ENCODE measurements around the gene SVIL.
"Not testable (repeated sequence)": the region's sequence is repeated elsewhere in the genome, so short reads cannot be mapped to it uniquely, and the experiment has no call there.

SVIL gene

DNA sequence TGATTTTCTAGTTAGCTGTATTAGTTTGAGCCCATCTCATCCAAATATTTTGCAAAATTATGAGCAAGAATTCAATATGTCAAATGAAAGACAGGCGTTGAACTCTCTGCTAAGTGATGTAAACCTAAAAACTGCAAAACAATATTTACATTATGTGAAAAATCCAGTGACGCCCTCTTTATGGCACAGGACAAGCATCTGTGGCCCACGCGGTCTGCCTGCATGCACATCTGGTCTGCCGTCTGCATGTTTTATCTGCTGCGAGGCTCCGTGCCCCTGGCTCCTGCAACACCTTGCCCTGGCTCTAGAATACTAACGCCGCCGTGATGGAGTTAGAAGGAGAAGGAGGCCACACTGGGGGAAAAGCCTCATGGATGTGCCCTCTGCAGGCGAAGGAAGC, 142.0 kb downstream of the SVIL start:
- no peak overlapping the region for H3K4me3 ChIP-seq (ENCODE audit: low read depth in 1 of 2, low read length in 1 of 2)
- peaks cover 98% of the 10 kb centered on the region for H3K36me3 ChIP-seq
- no peaks in the 10 kb centered on the region for H3K27me3 ChIP-seq
- H3K4me1 ChIP-seq (ENCODE audit: control insufficient read depth in 1 of 2, insufficient read depth in 1 of 2, low read depth in 1 of 2, low read length in 1 of 2) = no peaks in the 10 kb centered on the region
- TF ChIP-seq, protein P1, sequence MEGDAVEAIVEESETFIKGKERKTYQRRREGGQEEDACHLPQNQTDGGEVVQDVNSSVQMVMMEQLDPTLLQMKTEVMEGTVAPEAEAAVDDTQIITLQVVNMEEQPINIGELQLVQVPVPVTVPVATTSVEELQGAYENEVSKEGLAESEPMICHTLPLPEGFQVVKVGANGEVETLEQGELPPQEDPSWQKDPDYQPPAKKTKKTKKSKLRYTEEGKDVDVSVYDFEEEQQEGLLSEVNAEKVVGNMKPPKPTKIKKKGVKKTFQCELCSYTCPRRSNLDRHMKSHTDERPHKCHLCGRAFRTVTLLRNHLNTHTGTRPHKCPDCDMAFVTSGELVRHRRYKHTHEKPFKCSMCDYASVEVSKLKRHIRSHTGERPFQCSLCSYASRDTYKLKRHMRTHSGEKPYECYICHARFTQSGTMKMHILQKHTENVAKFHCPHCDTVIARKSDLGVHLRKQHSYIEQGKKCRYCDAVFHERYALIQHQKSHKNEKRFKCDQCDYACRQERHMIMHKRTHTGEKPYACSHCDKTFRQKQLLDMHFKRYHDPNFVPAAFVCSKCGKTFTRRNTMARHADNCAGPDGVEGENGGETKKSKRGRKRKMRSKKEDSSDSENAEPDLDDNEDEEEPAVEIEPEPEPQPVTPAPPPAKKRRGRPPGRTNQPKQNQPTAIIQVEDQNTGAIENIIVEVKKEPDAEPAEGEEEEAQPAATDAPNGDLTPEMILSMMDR (IDR thresholded peaks at IDR 0.05) = no peak
- no peak overlapping the region for H3K27ac ChIP-seq
- H3K9me3 ChIP-seq = no peaks in the 10 kb centered on the region

DNA sequence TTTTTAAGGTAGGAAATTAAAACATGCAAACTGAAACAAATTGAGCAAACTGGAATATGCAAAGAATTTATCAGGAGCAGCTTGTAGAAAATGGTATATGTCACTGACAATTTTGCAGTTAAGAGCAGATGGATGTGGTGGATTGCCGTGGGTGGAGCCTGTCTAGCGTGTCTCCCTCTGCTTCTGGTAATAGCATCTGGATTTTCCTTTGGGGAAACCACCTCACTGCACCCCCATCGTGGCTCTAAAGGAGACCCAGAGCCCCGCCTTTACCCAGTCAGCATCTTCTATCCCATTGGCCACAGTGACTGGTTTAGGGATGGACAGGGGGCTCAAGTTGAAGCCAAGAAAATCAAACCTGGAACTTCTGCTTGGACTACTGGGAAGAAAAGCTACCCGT, 142.9 kb downstream of the SVIL start:
- TF ChIP-seq, protein P1 (IDR thresholded peaks at IDR 0.05) = no peak
- H3K4me3 ChIP-seq (ENCODE audit: low read depth in 1 of 2, low read length in 1 of 2) = no peak overlapping the region
- H3K36me3 ChIP-seq = peaks cover 98% of the 10 kb centered on the region

DNA sequence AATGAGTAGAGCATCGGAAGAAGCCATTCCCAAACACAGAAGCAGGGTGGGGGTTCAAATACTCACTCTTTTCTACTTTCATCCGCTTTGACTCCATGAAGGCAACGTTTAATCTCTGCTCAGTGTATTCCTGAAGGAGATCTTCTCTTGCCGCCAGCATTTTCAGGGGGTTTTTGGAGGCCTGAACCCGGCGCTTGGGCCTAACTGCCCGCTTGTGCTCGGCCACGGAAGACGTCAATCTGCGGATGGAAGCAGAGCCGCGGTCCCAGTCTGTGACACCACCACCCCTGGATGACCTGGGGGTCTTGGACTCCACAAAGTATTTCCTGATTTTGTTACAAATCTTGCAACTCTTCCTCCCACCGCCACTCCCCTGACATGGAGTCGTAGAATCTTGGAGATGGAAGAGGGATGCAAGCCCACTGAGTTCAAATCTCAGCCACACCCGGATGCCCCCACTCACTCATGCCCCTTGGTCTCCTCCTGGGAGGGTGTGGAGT, 143.9 kb downstream of the SVIL start:
- peaks cover 100% of the 10 kb centered on the region for H3K36me3 ChIP-seq
- not testable (repeated sequence) for H3K27me3 ChIP-seq; H3K9me3 ChIP-seq; H3K4me1 ChIP-seq (ENCODE audit: control insufficient read depth in 1 of 2, insufficient read depth in 1 of 2, low read depth in 1 of 2, low read length in 1 of 2); H3K27ac ChIP-seq; H3K4me3 ChIP-seq (ENCODE audit: low read depth in 1 of 2, low read length in 1 of 2)

More for the DNA sequence above, 142.9 kb downstream of the SVIL start:
- H3K27ac ChIP-seq = no peak overlapping the region
- H3K4me1 ChIP-seq (ENCODE audit: control insufficient read depth in 1 of 2, insufficient read depth in 1 of 2, low read depth in 1 of 2, low read length in 1 of 2) = no peaks in the 10 kb centered on the region
- no peaks in the 10 kb centered on the region for H3K9me3 ChIP-seq
- no peaks in the 10 kb centered on the region for H3K27me3 ChIP-seq

DNA sequence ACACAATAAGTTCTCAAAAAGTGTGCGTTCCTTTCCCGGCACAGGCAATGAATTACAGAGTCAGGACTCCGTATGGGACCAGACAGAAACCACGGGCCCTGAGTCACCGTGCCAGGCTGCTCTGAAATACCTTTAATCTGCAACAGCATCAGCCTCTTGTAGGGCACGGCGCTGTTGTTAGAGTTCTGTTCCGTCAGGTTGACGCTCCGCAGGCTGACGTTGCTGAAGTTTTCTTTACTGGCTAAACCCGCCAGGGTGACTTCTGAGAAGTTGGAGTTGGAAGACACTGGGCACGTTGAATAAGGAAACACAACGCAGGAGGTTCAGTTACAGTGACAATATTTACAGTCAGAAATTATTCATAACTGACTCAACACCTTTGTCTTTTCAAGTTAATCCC, 146.3 kb downstream of the SVIL start:
- H3K9me3 ChIP-seq; H3K27me3 ChIP-seq; H3K4me1 ChIP-seq (ENCODE audit: control insufficient read depth in 1 of 2, insufficient read depth in 1 of 2, low read depth in 1 of 2, low read length in 1 of 2); H3K27ac ChIP-seq; H3K4me3 ChIP-seq (ENCODE audit: low read depth in 1 of 2, low read length in 1 of 2): not testable (repeated sequence)
- peaks cover 100% of the 10 kb centered on the region for H3K36me3 ChIP-seq

DNA sequence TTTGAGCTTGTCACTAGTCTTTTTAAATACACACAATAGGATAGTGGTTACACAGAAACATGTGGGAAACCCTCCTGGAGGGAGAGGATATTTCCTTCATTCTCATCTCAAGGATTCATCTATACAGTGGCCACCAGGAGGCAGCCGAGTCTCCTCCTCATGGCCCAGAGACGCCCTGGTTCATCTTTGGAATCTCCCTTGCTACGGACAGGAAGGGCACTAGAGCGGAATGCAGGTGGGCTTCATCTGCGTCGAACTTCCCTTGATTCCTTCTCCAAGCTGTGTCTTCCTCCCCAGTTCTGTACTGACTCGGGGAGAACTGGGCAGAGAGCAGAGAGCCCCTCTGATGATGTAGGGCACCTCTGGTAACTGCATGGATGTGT, 146.9 kb downstream of the SVIL start:
- not testable (repeated sequence) for H3K4me1 ChIP-seq (ENCODE audit: control insufficient read depth in 1 of 2, insufficient read depth in 1 of 2, low read depth in 1 of 2, low read length in 1 of 2); H3K27me3 ChIP-seq; H3K9me3 ChIP-seq; H3K4me3 ChIP-seq (ENCODE audit: low read depth in 1 of 2, low read length in 1 of 2); H3K27ac ChIP-seq
- H3K36me3 ChIP-seq = peaks cover 100% of the 10 kb centered on the region

DNA sequence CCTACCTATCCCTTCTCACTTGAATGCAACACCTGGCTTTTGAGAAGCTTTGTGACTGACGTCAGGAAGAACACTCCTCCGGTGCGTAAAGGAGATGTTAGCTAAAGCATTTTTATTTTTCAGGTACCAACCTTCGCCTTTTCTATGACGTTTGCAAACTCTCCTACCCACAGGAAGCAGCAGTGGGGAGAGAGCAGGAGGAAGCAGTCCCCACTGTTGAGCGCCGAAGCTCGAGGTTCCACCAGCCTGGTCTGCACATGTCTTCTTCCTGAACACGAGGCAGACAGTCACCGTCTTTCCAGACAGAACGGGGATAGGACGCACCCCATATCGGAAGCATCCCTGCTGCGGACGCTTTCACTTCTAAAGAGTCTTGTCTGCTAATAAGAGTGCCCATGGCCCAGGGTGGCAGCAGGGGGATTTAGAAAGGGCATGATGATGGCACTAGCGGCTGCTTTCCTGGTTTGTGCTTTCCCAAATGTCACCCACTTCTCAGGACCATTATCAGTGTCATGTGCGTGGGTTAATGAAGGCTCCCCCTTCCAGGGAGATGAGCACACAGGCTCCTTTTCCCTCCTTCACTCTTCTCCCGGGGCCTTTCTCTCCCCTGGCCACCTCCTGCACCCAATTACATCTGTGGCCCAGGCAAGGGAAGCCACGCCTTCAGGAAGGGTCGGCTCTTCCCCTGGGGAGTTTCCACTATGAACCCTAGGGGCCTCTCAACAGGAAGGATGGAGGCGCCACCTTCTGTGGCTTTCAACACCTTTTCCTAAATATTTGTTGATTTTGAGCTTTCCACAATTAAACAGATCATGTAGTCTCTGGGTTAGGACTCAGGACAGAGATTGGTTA, 147.5 kb downstream of the SVIL start:
- not testable (repeated sequence) for H3K27me3 ChIP-seq; H3K9me3 ChIP-seq; H3K4me1 ChIP-seq (ENCODE audit: control insufficient read depth in 1 of 2, insufficient read depth in 1 of 2, low read depth in 1 of 2, low read length in 1 of 2); H3K4me3 ChIP-seq (ENCODE audit: low read depth in 1 of 2, low read length in 1 of 2); H3K27ac ChIP-seq
- peaks cover 100% of the 10 kb centered on the region for H3K36me3 ChIP-seq

DNA sequence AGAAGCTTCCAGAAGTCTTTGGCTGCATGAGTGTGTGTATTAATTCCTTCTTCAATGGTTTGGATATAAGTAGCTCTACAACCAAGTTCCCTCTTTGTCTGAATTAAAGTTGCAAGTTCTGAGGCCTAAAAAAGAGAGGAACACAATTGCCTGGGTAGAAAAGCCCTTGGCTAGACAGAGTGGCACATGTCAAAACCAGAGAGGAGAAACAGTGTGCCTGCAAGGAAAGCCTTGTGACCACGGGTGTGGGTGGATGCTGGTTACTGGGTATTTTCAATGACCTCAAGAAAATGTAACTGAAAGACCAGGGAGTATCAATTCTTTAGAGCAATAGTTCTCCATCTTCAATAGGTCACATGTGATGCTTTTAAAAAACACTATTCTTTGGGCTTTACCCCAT, 148.3 kb downstream of the SVIL start:
- no peaks in the 10 kb centered on the region for H3K9me3 ChIP-seq
- no peak overlapping the region for H3K27ac ChIP-seq
- TF ChIP-seq, protein P1 (IDR thresholded peaks at IDR 0.05) = no peak
- no peaks in the 10 kb centered on the region for H3K27me3 ChIP-seq
- peaks cover 100% of the 10 kb centered on the region for H3K36me3 ChIP-seq
- no peak overlapping the region for H3K4me3 ChIP-seq (ENCODE audit: low read depth in 1 of 2, low read length in 1 of 2)
- H3K4me1 ChIP-seq (ENCODE audit: control insufficient read depth in 1 of 2, insufficient read depth in 1 of 2, low read depth in 1 of 2, low read length in 1 of 2) = no peaks in the 10 kb centered on the region

DNA sequence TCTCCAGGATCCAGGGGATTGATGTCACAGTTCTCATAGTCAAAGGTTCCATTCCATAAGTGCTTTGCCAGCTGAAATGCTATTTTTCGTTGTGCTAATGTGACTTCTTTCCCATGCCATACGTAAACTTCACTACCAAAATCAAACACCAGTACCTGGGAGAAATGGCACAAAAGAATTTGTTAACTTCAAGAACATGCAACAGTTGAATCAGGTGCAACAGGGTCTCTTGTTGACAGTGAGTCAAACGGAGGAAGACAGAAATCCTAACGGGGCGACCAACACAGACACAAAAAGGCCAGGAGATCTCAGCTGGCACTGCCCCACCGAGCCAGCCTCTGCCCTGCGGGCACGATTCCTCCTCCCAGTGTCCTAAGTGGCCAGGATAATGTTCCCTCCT, 150.1 kb downstream of the SVIL start:
- not testable (repeated sequence) for H3K4me3 ChIP-seq (ENCODE audit: low read depth in 1 of 2, low read length in 1 of 2); H3K27ac ChIP-seq; H3K27me3 ChIP-seq; H3K9me3 ChIP-seq; H3K4me1 ChIP-seq (ENCODE audit: control insufficient read depth in 1 of 2, insufficient read depth in 1 of 2, low read depth in 1 of 2, low read length in 1 of 2)
- peaks cover 100% of the 10 kb centered on the region for H3K36me3 ChIP-seq
